ENCODE measurements around the gene MATN3.

The MATN3 gene

DNA sequence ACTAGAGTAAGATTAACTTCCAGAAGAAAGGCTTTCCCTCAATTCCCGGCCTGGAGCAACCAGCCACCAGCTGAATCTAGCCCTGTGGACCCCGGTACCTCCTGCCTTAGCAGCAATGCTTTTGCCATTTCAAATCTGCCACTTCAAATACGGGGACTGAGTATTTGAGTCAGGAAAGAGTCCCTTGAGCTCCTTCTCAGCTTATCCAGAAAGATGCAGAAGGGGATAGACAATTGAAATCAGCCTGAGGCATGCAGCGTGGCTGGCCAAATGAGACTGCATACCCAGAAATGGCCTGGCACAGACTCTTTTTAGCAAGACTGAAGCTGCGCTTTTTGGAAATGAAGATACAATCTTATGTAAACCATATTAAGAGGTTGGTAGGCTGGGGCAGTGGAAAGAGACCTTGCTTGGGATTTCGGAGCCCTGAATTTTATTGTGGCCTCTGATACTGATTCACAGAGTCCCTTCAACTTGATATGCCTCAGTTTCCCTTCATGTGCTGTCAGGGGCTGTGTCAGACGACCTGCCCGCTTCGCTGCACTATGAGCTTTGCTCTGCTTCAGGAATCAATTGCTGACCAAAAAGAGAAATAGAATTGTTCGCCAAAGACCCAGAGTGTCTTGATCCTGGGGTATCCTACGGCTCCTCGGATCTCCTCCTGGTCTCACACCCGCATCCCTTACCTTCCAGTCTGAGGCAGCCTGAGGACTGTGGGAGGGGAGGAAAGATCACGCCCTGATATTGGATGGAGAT, 1.0 kb downstream of the MATN3 start:
- TF ChIP-seq, protein P1, sequence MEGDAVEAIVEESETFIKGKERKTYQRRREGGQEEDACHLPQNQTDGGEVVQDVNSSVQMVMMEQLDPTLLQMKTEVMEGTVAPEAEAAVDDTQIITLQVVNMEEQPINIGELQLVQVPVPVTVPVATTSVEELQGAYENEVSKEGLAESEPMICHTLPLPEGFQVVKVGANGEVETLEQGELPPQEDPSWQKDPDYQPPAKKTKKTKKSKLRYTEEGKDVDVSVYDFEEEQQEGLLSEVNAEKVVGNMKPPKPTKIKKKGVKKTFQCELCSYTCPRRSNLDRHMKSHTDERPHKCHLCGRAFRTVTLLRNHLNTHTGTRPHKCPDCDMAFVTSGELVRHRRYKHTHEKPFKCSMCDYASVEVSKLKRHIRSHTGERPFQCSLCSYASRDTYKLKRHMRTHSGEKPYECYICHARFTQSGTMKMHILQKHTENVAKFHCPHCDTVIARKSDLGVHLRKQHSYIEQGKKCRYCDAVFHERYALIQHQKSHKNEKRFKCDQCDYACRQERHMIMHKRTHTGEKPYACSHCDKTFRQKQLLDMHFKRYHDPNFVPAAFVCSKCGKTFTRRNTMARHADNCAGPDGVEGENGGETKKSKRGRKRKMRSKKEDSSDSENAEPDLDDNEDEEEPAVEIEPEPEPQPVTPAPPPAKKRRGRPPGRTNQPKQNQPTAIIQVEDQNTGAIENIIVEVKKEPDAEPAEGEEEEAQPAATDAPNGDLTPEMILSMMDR (IDR thresholded peaks at IDR 0.05): no peak

DNA sequence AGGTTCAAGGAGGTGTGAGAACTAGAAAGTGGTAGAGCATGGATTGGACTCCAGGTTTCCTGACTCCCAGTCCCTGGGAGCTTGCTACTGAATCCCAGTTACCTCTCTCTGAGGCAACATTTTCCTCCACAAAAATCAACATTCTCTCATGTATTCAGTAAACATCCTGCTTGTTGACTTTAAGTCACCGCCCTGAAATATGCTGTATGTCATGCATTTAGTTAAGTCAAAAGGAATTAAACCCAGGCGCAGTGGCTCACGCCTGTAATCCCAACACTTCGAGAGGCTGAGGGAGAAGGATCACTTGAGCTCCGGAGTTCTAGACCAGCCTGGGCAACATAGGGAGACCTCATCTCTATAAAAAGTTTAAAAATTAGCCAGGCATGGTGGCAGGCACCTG, 3.8 kb downstream of the MATN3 start:
- TF ChIP-seq, protein P1 (IDR thresholded peaks at IDR 0.05): no peak

DNA sequence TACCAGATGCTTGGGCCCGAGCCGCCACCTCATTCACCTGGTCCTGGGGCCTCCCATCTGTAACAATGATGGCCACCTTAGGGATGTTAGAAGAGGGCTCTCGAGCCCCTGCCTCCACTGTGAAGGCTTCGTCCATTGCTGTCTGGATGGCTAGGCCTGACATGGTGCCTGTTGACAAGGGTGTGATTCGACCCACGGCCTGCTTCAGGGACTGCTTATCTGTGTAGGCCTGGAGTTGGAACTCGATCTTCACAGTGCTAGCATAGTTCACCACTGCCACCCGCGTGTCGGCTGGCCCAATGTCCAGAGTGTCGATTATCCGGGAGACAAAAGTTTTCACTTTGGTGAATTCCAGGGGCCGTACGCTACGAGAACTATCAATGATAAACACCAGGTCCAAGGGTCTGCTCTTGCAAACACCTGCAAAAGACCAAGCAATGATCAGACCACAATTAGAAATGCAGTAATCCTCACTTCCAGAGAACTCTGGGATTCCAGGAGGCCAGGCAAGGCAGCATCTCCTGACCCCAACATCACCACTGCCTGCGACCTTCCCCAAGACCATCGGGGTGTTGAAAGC, 6.5 kb downstream of the MATN3 start:
- TF ChIP-seq, protein P1 (IDR thresholded peaks at IDR 0.05): no peak

DNA sequence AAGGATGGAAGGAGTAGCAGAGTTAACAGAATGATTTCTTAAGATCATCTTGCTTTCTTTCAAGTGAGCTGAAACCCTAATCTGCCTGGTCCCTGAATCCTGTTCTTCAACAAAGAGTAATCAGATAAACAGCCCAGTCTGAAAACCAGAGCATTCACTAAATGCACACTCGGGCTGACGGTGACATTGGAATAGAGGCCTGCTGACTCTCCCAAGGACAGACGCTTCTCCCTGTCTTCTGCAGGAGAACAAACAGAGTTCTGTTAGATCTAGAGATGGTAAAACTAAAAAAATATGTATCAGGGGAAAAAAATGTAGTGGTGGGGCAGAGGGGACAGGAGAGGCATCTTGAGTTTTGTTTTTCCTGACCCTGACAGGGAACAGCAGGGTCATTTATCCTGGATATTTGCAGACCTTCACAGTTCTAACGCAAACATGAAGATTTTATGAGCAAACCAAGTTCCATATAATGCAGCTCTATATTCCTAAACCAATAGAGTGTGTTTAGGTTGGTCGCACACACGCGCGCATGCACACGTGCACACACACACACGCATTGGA, 7.3 kb downstream of the MATN3 start:
- TF ChIP-seq, protein P1 (IDR thresholded peaks at IDR 0.05): no peak

DNA sequence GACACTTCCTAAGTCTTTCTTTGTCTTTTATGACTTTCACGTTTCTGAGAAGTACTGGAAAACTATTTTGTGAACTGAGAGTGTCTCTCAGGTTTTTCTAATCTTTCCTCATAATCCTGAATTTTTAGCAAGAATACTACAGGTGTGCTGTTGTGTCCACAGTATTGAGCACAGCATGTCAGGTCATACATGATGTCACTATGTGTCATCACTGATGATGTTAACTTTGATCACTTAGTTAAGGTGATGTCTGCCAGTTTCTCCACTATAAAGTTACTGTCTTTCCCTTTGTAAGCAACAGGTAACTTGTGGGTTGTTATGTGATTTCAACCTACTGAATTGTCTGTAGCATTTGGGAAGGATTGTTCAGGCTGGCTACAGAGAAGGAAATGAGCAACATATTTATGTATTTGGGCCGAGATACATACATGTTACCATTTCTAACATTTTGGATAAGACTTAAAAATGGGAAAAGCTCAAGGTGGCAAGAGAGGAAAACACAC, 11.1 kb downstream of the MATN3 start:
- TF ChIP-seq, protein P1 (IDR thresholded peaks at IDR 0.05): no peak

DNA sequence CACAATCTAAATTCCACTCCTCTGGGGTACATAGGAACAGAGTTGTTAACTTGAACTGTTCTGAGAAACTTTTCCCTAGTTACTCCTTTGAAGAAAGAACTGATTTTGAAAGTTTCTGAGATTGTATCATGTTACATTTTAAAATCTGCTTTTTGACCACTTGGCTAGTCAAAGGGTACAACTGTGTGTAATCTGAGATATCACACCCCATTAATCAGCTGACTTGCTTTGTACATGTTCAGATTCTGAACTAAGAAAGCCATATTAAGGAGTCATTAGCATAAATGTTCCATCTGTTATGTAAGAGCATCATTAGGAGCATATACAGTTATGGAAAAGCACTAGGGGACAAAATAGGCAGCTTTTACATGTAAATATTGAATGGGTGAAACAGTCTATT, 18.7 kb downstream of the MATN3 start:
- TF ChIP-seq, protein P1 (IDR thresholded peaks at IDR 0.05): no peak

DNA sequence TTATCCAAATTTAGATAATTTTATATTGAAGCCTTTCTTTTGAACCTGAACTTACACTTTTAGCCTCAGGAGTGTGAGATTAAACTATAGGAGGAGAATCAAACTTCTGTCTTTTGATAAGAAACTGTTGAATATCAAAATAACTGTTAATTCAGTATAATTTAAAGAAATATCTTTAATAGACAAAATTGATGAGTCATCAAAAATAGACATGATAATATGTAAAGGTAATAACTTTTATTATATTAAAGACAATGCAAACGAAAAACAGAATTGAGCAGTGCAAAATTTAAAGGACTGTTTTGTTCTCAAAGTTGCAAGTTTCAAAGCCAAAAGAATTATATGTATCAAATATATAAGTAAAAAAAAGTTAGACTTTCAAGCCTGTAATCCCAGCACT, 20.6 kb downstream of the MATN3 start:
- TF ChIP-seq, protein P1 (IDR thresholded peaks at IDR 0.05): no peak
